HFFc6 (cell line): ENCODE results near the gene KLHL30. TPM values are rescaled to one million over a fixed set of nuclear protein-coding genes. Genes with fewer than 3 reads are reported as not detected.

Experiments used
- DNase-seq: peaks from one replicate; pipeline ENCODE4 v3.0.0-alpha.2; 2018
- H3K27ac Mint-ChIP-seq: 2 replicates; pipeline ENCODE4 v1.8.0; 2020; ENCODE audit warnings: mild to moderate bottlenecking, mixed read lengths
- H3K27me3 Mint-ChIP-seq: 2 replicates; pipeline ENCODE4 v1.8.0; 2021; ENCODE audit warnings: mild to moderate bottlenecking, moderate library complexity, mixed read lengths; ENCODE audit not compliant: insufficient read depth
- H3K36me3 Mint-ChIP-seq: 2 replicates; pipeline ENCODE4 v1.8.0; 2021; ENCODE audit warnings: low read depth, mixed read lengths
- H3K4me1 Mint-ChIP-seq: 2 replicates; pipeline ENCODE4 v1.8.0; 2020; ENCODE audit warnings: low read depth, mixed read lengths
- H3K4me3 Mint-ChIP-seq: 2 replicates; pipeline ENCODE4 v1.8.0; 2020; ENCODE audit warnings: mild to moderate bottlenecking, moderate library complexity, mixed read lengths
- H3K9me3 Mint-ChIP-seq: 2 replicates; pipeline ENCODE4 v1.8.0; 2020; ENCODE audit warnings: mild to moderate bottlenecking, mixed read lengths
- CTCF ChIP-seq: fragments of 200-600 bp; sonication (generic); IDR thresholded peaks from 2 replicates; pipeline ENCODE4 v1.5.0; 2021; ENCODE audit warnings: antibody characterized with exemption, mild to moderate bottlenecking
- total RNA-seq, 6 experiments: library from RNA; stranded (reverse); fragmentation: NEBNext Ultra II Directional; extraction: Animal tissue kit (Norgen Biotek cat#: 25700); gene quantifications; 2 replicates in 1 of 6; 3 replicates in 5 of 6; pipeline ENCODE4 v1.2.3, GENCODE V29; 2021

The KLHL30 gene
- total RNA-seq, 6 experiments from 2014 or later: 0.05 to 0.14 (median 0.12) TPM; not detected in 2

GRCh38 chr2:238146884-238147544 is 8.5 kb downstream of the KLHL30 start:
- Mint-ChIP-seq H3K27ac (no peak overlapping the region), H3K4me3 (no peak overlapping the region)
- no peak for DNase-seq

GRCh38 chr2:238148981-238149380 is 10.5 kb downstream of the KLHL30 start:
- Mint-ChIP-seq H3K4me1 (peaks cover 2% of the 10 kb centered on the region), H3K36me3 (no peaks in the 10 kb centered on the region), H3K9me3 (no peaks in the 10 kb centered on the region; the same call in 1 of the 2 replicates), H3K27ac (no peak overlapping the region), H3K4me3 (no peak overlapping the region), H3K27me3 (no peaks in the 10 kb centered on the region; the same call in none of the 2 replicates)
- no peak for TF ChIP-seq CTCF
- DNase-seq: no peak

More at GRCh38 chr2:238146884-238147544, 8.5 kb downstream of the KLHL30 start:
- Mint-ChIP-seq H3K36me3 (no peaks in the 10 kb centered on the region), H3K27me3 (peaks cover 3% of the 10 kb centered on the region), H3K9me3 (no peaks in the 10 kb centered on the region), H3K4me1 (peaks cover 14% of the 10 kb centered on the region)
- no peak for TF ChIP-seq CTCF

- no peak for TF ChIP-seq CTCF
- Mint-ChIP-seq H3K27me3 (no peaks in the 10 kb centered on the region; the same call in none of the 2 replicates), H3K36me3 (no peaks in the 10 kb centered on the region)
Measured at GRCh38 chr2:238149841-238150572, 11.5 kb downstream of the KLHL30 start.

GRCh38 chr2:238150686-238151085 is 12.2 kb downstream of the KLHL30 start:
- DNase-seq: no peak
- Mint-ChIP-seq H3K9me3 (no peaks in the 10 kb centered on the region; the same call in 1 of the 2 replicates), H3K4me1 (peaks cover 7% of the 10 kb centered on the region), H3K36me3 (no peaks in the 10 kb centered on the region), H3K4me3 (no peak overlapping the region), H3K27me3 (no peaks in the 10 kb centered on the region; the same call in 1 of the 2 replicates), H3K27ac (no peak overlapping the region)
- no peak for TF ChIP-seq CTCF

More at GRCh38 chr2:238149841-238150572, 11.5 kb downstream of the KLHL30 start:
- H3K27ac Mint-ChIP-seq: no peak overlapping the region
- H3K9me3 Mint-ChIP-seq: no peaks in the 10 kb centered on the region; the same call in 1 of the 2 replicates
- no peak overlapping the region for H3K4me3 Mint-ChIP-seq
- DNase-seq: no peak
- H3K4me1 Mint-ChIP-seq: peaks cover under 1% of the 10 kb centered on the region; the same call in 1 of the 2 replicates

- H3K9me3 Mint-ChIP-seq: no peaks in the 10 kb centered on the region; the same call in 1 of the 2 replicates
- H3K27me3 Mint-ChIP-seq: no peaks in the 10 kb centered on the region
- DNase-seq: no peak
- H3K27ac Mint-ChIP-seq: no peak overlapping the region
- peaks cover 10% of the 10 kb centered on the region for H3K4me1 Mint-ChIP-seq
- no peaks in the 10 kb centered on the region for H3K36me3 Mint-ChIP-seq
- TF ChIP-seq CTCF: no peak
- no peak overlapping the region for H3K4me3 Mint-ChIP-seq
Measured at GRCh38 chr2:238151205-238151604, 12.7 kb downstream of the KLHL30 start.
